WTC11 (cell line): Measurements from ENCODE around the gene ZBTB20.

Experiments used
- E2F5 ChIP-seq: sonication (generic); formaldehyde crosslinking; IDR thresholded peaks from 2 replicates; pipeline ENCODE4 v1.8.1; 2022; ENCODE audit warnings: mild to moderate bottlenecking, moderate library complexity, missing genetic modification reagents
- NFYB ChIP-seq: sonication (generic); formaldehyde crosslinking; conservative IDR thresholded peaks from 2 replicates; pipeline ENCODE4 v1.8.0; 2022; ENCODE audit warnings: low read depth, missing genetic modification reagents
- NR2C2 ChIP-seq: sonication (generic); formaldehyde crosslinking; IDR thresholded peaks from 2 replicates; pipeline ENCODE4 v1.8.0; 2022; ENCODE audit warnings: mild to moderate bottlenecking, missing genetic modification reagents
- ZNF423 ChIP-seq: fragments of 250-450 bp; sonication (Bioruptor Pico); IDR thresholded peaks from 2 replicates; pipeline ENCODE4 v2.1.2; 2022; ENCODE audit warnings: mild to moderate bottlenecking, moderate library complexity
- TF ChIP-seq, protein P1 (sequence below): fragments of 200-600 bp; IDR thresholded peaks from 2 replicates; pipeline ENCODE4 v1.8.0; 2022; ENCODE audit warnings: antibody characterized with exemption
- TF ChIP-seq, protein P2 (sequence below): sonication (generic); formaldehyde crosslinking; IDR thresholded peaks from 2 replicates; pipeline ENCODE4 v1.8.0; 2023; ENCODE audit warnings: missing genetic modification reagents

DNA sequence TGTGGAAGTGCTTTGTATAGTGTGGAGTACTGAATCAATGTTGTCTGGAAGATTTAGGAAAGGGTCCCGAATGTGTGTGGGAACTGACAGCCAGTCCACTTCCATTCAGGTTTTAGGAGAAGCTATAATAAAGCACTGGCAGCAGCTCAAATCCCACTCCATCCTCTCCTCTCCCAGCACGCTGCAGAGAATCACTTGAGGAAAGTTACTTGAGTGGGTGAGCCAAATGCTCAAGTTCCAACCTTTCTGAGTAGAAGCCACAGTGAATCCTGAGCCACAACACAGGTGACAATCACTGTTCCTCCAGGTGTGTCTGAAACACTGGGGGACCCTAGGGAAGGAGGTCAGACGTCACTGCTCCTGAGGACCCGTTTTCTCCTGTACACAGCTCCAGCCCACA lies 746.7 kb downstream of the ZBTB20 start:
- TF ChIP-seq, protein P1, sequence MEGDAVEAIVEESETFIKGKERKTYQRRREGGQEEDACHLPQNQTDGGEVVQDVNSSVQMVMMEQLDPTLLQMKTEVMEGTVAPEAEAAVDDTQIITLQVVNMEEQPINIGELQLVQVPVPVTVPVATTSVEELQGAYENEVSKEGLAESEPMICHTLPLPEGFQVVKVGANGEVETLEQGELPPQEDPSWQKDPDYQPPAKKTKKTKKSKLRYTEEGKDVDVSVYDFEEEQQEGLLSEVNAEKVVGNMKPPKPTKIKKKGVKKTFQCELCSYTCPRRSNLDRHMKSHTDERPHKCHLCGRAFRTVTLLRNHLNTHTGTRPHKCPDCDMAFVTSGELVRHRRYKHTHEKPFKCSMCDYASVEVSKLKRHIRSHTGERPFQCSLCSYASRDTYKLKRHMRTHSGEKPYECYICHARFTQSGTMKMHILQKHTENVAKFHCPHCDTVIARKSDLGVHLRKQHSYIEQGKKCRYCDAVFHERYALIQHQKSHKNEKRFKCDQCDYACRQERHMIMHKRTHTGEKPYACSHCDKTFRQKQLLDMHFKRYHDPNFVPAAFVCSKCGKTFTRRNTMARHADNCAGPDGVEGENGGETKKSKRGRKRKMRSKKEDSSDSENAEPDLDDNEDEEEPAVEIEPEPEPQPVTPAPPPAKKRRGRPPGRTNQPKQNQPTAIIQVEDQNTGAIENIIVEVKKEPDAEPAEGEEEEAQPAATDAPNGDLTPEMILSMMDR, result no peak
- TF ChIP-seq NFYB (CRISPR knock-in tag), result no peak
- TF ChIP-seq NR2C2 (CRISPR knock-in tag), result no peak
- TF ChIP-seq, protein P2, sequence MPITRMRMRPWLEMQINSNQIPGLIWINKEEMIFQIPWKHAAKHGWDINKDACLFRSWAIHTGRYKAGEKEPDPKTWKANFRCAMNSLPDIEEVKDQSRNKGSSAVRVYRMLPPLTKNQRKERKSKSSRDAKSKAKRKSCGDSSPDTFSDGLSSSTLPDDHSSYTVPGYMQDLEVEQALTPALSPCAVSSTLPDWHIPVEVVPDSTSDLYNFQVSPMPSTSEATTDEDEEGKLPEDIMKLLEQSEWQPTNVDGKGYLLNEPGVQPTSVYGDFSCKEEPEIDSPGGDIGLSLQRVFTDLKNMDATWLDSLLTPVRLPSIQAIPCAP (CRISPR knock-in tag), result no peak
- no peak for TF ChIP-seq E2F5 (CRISPR knock-in tag)
- no peak for TF ChIP-seq ZNF423 (CRISPR knock-in tag)
